Measurements from ENCODE around the gene CRADD.

- no peak for TF ChIP-seq POLR2A (IDR thresholded peaks at IDR 0.05; ENCODE audit: low read depth, low read length)
- no peak for TF ChIP-seq POLR2AphosphoS5 (IDR thresholded peaks at IDR 0.05; ENCODE audit: low read depth, low read length)
- no peak for TF ChIP-seq TAF1 (IDR thresholded peaks at IDR 0.05; ENCODE audit: borderline replicate concordance, low read depth, low read length)
These were observed 7.7 kb upstream of the CRADD start for GRCh38 chr12:93669452-93669851.

Data from GM12892 (cell line).